Measurements from ENCODE around the gene PPP2R5C. TPM values are rescaled to one million over a fixed set of nuclear protein-coding genes. Genes with fewer than 3 reads are reported as not detected.

Gene PPP2R5C
- total RNA-seq, 2 experiments from 2014 or later = 291 to 300 TPM

DNA sequence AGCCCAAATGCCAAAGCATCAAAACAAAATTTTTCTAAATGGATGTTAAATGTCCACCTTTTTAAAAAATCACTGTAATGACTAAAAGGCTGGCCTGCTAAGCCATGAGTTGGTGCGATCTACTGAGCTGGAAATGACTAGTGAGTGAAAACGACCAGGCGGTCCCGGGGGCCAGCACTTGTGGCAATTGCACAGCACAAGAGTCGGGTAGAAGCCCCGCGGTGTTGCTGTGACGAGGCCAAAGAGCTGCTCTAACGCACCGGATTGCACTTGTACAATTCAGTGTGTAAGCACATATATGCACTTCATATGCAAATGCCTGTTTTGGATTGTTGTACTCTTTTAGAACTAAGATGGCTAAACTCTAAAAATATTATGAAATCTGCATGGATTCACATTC is 138.7 kb downstream of the PPP2R5C start:
- Mint-ChIP-seq H3K9me3 (no peaks in the 10 kb centered on the region), H3K36me3 (ENCODE audit: low read depth) (peaks cover 80% of the 10 kb centered on the region), H3K4me1 (no peaks in the 10 kb centered on the region), H3K4me3 (no peak overlapping the region), H3K27ac (no peak overlapping the region), H3K27me3 (no peaks in the 10 kb centered on the region)
- no peak for DNase-seq
- ChIA-PET POLR2A (no interaction called here), CTCF (interaction anchor here (0.9 kb wide), 1 partner anchor 8 kb away, joined by 3 read pairs; no protein-coding TSS in a partner anchor)

DNA sequence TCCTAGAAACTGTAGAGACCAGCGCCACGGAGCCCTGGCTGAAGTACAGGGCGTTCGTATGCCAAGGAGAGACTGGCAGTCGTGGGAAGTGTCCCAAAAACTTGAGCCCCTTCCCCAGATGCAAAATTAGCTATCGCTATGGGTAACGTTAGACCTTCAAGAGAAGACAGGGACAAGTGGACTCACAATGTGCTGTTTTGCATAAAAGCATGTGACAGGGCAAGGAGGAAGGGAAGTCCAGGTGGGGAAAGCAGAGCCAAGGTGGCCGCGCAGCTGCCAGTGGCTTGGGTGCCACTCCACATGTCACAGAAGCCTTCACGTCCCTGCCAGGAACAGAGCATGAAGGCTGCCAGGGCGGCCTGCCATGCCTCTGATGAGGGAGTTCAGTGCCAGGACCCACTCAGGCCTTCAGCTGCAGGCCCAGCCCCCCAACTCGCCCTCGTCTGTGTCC is 141.6 kb downstream of the PPP2R5C start:
- no peaks in the 10 kb centered on the region for H3K9me3 Mint-ChIP-seq
- no peak for DNase-seq
- CTCF ChIA-PET = no interaction called here
- H3K4me1 Mint-ChIP-seq = no peaks in the 10 kb centered on the region
- H3K36me3 Mint-ChIP-seq (ENCODE audit: low read depth) = peaks cover 71% of the 10 kb centered on the region
- H3K4me3 Mint-ChIP-seq = no peak overlapping the region
- no peaks in the 10 kb centered on the region for H3K27me3 Mint-ChIP-seq
- POLR2A ChIA-PET = no interaction called here
- no peak overlapping the region for H3K27ac Mint-ChIP-seq

DNA sequence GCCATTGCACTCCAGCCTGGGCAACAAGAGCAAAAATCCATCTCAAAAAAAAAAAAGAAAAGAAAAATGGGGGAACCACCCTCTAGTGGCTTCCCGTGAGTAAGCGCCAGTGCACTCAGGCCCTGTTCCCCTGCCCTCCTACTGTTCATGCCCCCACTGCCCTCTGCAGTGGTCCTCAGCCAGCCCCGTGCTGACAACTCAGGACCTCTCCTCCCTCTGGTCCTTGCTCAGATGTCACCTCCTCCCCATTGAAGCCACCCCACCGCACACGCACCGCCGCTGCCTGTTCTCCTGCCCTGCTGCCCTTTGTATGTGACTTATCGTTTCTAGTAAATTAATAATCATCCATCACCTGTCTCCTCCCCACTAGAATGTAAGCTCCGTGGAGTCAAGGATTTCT is 144.1 kb downstream of the PPP2R5C start:
- H3K4me3 Mint-ChIP-seq = no peak overlapping the region
- no peaks in the 10 kb centered on the region for H3K27me3 Mint-ChIP-seq
- no peaks in the 10 kb centered on the region for H3K4me1 Mint-ChIP-seq
- no peak for DNase-seq
- peaks cover 61% of the 10 kb centered on the region for H3K36me3 Mint-ChIP-seq (ENCODE audit: low read depth)
- no peak overlapping the region for H3K27ac Mint-ChIP-seq
- CTCF ChIA-PET = no interaction called here
- H3K9me3 Mint-ChIP-seq = no peaks in the 10 kb centered on the region
- POLR2A ChIA-PET = no interaction called here

DNA sequence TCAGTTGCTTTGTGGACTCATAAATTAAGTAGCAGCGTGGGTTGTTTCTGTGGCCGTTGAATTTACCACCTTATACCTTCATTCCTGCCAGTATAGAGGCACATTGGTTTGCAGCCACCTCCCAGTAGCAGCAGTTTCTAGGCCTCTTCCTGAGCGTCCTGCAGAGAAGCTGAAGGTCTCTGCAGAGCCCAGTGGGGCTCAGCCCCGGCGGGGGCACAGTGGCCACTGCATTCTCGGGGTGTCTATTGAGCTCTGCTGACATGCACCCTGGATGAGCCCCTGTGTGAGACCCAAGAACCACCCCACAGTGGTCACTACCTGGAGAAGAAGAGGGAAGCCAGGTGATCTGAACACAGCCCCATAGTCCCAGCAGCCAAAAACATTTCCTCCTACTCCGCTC is 145.1 kb downstream of the PPP2R5C start:
- Mint-ChIP-seq H3K36me3 (ENCODE audit: low read depth) (peaks cover 59% of the 10 kb centered on the region), H3K27ac (no peak overlapping the region), H3K4me1 (no peaks in the 10 kb centered on the region), H3K9me3 (no peaks in the 10 kb centered on the region), H3K4me3 (no peak overlapping the region), H3K27me3 (no peaks in the 10 kb centered on the region)
- ChIA-PET CTCF (interaction anchor here (0.8 kb wide), 1 partner anchor 13 kb away, joined by 3 read pairs; no protein-coding TSS in a partner anchor), POLR2A (no interaction called here)
- no peak for DNase-seq

DNA sequence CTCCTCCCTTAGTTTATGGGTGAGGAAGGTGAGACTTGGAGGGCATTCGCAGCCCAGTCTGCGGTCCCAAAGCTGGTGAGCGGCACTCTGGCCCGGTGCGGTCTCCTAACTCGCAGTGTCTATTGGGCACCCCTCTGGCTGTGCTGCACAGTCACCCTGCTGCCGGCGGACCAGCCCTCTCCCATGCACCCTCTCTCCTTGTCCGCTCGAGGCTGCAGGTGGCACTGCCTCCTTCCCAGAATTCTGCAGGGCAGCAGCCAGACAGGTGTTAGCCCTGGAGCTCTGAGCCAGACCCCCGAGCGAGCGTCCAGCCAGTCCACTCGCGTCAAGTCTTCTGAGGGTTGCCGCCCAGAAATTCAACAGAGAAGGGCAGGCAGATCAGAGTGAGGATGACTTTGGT is 146.1 kb downstream of the PPP2R5C start:
- no peaks in the 10 kb centered on the region for H3K4me1 Mint-ChIP-seq

DNA sequence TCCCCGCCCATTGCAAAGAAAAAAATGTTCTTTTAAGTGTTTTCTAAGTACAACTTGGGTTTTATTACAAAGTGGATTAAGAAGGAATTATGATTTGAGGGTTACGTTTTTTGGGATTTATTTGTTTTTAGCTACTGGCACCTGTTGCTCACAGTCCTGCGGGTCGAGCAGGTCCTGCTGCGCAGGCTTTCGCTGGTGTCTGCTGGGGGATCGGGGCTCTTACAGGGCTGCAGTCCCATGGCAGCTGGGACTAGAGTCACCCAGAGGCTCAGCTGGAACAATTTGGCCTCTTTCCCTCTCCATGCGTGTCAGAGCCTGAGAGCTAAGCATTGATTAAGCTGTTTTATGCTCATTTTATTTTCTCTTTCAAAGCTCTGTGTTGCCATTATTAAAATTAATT is 147.3 kb downstream of the PPP2R5C start:
- H3K27me3 Mint-ChIP-seq = no peaks in the 10 kb centered on the region
- no peak overlapping the region for H3K27ac Mint-ChIP-seq
- no peak for DNase-seq

More for the DNA sequence above, 146.1 kb downstream of the PPP2R5C start:
- ChIA-PET CTCF (no interaction called here), POLR2A (no interaction called here)
- Mint-ChIP-seq H3K27me3 (no peaks in the 10 kb centered on the region), H3K36me3 (ENCODE audit: low read depth) (peaks cover 60% of the 10 kb centered on the region), H3K9me3 (no peaks in the 10 kb centered on the region), H3K4me3 (no peak overlapping the region), H3K27ac (no peak overlapping the region)
- no peak for DNase-seq

DNA sequence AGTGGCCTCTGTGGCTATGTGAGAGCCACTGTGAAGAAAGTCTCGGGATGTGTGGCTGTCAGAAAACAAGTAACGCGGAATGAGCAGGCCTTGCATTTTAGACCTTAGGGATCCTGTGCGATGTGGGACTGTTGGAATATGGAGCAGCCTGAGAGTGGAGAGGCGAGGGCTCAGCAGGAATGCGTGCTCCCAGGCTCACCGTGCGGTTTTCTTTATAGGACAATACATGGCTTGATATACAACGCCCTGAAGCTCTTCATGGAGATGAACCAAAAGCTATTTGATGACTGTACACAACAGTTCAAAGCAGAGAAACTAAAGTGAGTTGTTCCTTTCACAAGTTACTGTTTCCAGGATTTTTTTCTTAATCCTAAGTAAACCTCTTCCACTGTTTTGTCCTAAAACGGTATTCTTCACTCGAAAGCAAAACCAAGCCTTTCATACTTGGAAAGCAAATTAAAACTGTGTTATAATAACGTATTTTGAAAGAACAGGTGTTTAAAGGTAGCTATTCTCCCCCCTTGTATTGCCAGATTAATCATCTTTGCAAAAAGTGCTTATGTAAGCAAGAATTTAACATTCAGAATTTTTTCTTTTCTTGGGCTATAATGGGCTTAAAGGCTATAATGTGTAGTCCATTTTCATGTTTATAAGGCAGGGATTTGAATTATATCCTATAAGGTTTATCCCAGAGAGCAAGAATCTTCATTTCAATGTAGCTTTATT is 148.0 kb downstream of the PPP2R5C start:
- ChIA-PET POLR2A (no interaction called here), CTCF (interaction anchor here (0.9 kb wide), 1 partner anchor 30 kb away, joined by 4 read pairs; no protein-coding TSS in a partner anchor)
- Mint-ChIP-seq H3K27ac (peak overlapping the region; percentile 20), H3K9me3 (no peaks in the 10 kb centered on the region), H3K4me1 (no peaks in the 10 kb centered on the region), H3K4me3 (no peak overlapping the region), H3K27me3 (no peaks in the 10 kb centered on the region), H3K36me3 (ENCODE audit: low read depth) (peaks cover 61% of the 10 kb centered on the region)
- DNase-seq = no peak

More for the DNA sequence above, 147.3 kb downstream of the PPP2R5C start:
- H3K4me3 Mint-ChIP-seq = no peak overlapping the region
- ChIA-PET CTCF (interaction anchor here (0.9 kb wide), 1 partner anchor 8 kb away, joined by 3 read pairs; no protein-coding TSS in a partner anchor), POLR2A (no interaction called here)
- no peaks in the 10 kb centered on the region for H3K9me3 Mint-ChIP-seq
- H3K4me1 Mint-ChIP-seq = no peaks in the 10 kb centered on the region
- peaks cover 56% of the 10 kb centered on the region for H3K36me3 Mint-ChIP-seq (ENCODE audit: low read depth)

DNA sequence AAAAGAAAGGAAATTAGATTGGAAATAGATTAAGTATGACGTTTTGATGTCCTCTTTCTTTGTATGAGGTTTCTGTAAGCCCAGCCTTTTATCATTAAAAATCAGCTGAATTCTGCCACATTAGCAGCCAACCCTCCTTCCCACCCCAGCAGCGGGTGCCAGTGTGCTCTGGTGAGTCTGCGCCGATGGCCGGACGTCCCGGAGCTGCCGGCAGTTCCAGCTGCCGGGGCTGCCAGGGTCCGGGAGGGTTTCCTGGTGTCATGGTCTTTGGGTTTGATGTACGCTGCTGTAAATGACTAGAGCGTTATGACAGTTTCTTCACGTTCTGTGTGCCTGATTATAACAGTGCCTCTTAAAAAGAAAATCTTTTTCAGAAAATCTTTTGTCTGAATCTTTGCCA is 151.3 kb downstream of the PPP2R5C start:
- Mint-ChIP-seq H3K27me3 (no peaks in the 10 kb centered on the region), H3K4me1 (peaks cover 3% of the 10 kb centered on the region), H3K9me3 (no peaks in the 10 kb centered on the region), H3K36me3 (ENCODE audit: low read depth) (peaks cover 59% of the 10 kb centered on the region), H3K27ac (no peak overlapping the region), H3K4me3 (no peak overlapping the region)
- ChIA-PET CTCF (no interaction called here), POLR2A (no interaction called here)
- no peak for DNase-seq

DNA sequence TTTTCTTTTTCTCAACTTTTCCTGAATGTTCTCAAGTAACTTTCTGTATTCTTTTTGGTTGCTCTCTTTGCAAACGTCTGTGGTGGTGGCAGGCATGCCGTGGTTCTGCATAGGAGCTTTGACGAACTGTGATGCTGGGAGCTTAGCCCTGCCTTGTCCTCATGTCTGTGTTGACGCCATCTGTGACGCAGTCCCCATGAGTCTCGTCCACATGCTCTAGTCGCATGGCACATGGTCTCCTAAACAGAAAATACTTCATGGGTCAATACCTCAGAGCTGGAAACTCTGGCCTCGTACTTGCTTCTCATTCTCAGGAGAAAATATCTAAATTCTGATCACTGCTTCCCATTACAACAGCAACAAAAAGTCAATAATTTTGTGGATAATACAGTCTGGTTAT is 152.6 kb downstream of the PPP2R5C start:
- ChIA-PET POLR2A (no interaction called here), CTCF (no interaction called here)
- Mint-ChIP-seq H3K4me1 (peaks cover 3% of the 10 kb centered on the region), H3K4me3 (no peak overlapping the region), H3K36me3 (ENCODE audit: low read depth) (peaks cover 55% of the 10 kb centered on the region), H3K9me3 (no peaks in the 10 kb centered on the region), H3K27me3 (no peaks in the 10 kb centered on the region), H3K27ac (no peak overlapping the region)
- no peak for DNase-seq

DNA sequence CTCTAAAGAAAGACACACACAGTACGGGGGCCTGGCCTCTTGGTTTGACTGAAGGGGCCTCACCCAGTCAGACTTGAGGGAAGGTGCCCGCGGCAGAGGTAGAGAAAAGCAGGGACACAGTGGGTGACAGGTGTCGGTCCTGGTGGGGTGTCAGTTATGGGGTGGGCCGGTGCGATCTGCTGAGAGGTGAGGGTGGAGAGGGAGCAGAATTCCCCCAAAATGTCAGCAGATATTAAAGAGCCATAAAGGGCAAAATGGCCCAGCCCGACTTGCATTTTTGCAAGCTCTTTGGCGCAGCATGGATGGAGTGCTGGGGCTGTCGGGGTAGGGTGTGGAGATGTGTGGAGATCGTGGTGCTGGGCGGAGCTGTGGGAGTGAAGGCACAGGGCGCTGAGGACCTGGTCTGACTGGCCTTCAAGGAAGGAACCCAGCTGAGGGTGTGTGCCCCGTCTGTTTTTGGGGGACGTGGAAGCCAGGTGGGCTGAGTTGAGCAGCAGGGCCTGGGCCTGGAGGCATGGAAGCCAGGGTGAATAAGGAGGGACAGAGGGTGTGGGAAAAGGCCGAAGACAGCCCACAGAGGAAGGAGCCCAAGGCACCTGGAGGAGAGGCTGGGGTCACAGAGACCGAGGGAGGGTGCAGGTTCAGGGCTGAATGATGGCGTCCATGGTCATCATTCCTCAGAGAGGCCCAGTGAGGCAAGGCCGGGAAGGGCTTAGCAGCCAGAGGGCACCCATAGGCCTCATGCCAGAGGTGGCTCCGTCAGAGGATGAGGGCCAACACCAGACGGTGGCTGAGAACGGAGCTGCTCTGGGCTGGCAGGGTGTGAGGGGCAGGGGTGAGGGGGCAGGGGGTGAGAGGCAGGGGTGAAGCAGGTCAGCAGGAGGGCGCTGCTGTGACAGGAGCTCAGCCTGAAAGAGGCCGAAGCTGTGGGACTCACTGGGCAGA is 154.6 kb downstream of the PPP2R5C start:
- peak overlapping the region; percentile 66 for H3K27ac Mint-ChIP-seq
- CTCF ChIA-PET = no interaction called here
- H3K4me3 Mint-ChIP-seq = no peak overlapping the region

DNA sequence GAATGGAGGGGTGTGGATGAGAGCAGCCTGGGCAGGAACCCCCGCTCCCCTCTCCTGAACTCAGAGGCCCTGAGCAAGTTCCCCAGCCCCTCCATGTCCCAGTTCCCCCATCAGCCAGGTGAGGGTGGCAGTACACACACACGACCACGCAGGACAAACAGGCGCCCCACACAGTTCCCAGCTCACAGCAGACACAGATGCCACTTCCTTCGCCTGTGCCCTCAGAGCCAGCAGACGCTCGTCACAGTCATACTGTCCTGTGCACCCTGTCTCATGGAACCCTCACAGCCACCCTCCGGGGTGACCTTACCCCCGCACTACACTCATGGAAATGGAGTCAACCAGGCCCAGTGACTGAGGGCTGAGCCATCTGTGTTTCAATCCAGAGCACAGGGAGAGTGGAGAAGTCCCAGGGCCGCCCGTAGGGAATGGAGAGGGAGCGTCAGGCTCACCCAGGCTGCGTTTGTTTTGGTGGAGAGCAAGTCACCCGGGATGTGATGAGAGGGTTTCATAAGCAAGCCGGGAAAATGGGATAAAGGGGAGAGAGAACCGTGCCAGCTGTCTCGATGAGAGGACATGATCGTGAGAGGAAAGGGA is 155.4 kb downstream of the PPP2R5C start:
- Mint-ChIP-seq H3K27me3 (no peaks in the 10 kb centered on the region), H3K4me3 (no peak overlapping the region), H3K9me3 (no peaks in the 10 kb centered on the region), H3K36me3 (ENCODE audit: low read depth) (peaks cover 51% of the 10 kb centered on the region), H3K4me1 (peaks cover 3% of the 10 kb centered on the region), H3K27ac (peak overlapping the region; percentile 67)
- CTCF ChIA-PET = interaction anchor here (1.1 kb wide), 1 partner anchor 62 kb away, joined by 3 read pairs; no protein-coding TSS in a partner anchor
- POLR2A ChIA-PET = no interaction called here
- no peak for DNase-seq

More for the DNA sequence above, 154.6 kb downstream of the PPP2R5C start:
- no peak for DNase-seq
- POLR2A ChIA-PET = no interaction called here
- H3K4me1 Mint-ChIP-seq = peaks cover 3% of the 10 kb centered on the region
- no peaks in the 10 kb centered on the region for H3K9me3 Mint-ChIP-seq
- H3K27me3 Mint-ChIP-seq = no peaks in the 10 kb centered on the region
- H3K36me3 Mint-ChIP-seq (ENCODE audit: low read depth) = peaks cover 52% of the 10 kb centered on the region

DNA sequence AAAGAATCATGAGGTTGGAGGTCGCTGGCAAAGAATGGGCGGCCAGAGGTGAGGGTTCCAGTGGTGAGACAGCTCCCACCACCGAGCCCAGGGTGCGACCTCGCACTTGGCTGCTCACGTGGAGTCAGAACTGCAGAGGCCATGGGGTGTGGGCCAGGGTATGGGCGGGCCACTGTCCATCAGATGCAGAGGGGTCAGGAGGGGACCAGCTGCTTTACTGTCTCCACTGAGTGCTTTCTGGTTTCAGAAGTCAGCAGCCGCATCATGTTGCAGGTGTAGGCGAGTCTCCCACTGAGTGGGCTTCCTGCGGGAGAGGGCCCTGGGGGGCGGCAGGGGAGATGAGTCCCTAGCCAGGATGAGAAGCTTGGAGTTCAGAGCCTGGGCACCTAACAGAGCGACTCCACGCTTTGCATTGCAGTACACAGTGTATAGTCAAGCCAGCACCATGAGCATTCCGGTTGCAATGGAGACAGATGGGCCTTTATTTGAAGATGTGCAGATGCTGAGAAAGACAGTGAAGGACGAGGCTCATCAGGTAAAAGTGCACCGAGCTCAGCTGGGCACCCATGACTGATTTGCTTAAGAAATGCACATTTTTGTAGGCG is 156.0 kb downstream of the PPP2R5C start:
- Mint-ChIP-seq H3K4me1 (peaks cover 3% of the 10 kb centered on the region), H3K4me3 (no peak overlapping the region), H3K27me3 (no peaks in the 10 kb centered on the region), H3K36me3 (ENCODE audit: low read depth) (peaks cover 46% of the 10 kb centered on the region), H3K27ac (peak overlapping the region; percentile 67), H3K9me3 (no peaks in the 10 kb centered on the region)
- ChIA-PET CTCF (interaction anchor here (1.1 kb wide), 1 partner anchor 63 kb away, joined by 3 read pairs; no protein-coding TSS in a partner anchor), POLR2A (no interaction called here)
- DNase-seq = no peak
